Upper lobe of left lung (tissue), 4 donors: ENCODE results near the gene RASAL1.

ENCODE experiments used
- POLR2A ChIP-seq, 4 donors: fragments of 450-650 bp; IDR thresholded peaks; one replicate each; pipeline ENCODE4 v1.5.1; 2016 to 2017; ENCODE audit warnings: antibody characterized with exemption in 4 of 4, mild to moderate bottlenecking in 2 of 4
- TF ChIP-seq, protein P1 (sequence below), 6 experiments: fragments of 450-650 bp in 4 of 6; fragments of 200-600 bp in 2 of 6; sonication (generic) in 2 of 6; IDR thresholded peaks; one replicate each; pipeline ENCODE4 v1.5.1; 2016 to 2019; ENCODE audit warnings: antibody characterized with exemption in 6 of 6

DNA sequence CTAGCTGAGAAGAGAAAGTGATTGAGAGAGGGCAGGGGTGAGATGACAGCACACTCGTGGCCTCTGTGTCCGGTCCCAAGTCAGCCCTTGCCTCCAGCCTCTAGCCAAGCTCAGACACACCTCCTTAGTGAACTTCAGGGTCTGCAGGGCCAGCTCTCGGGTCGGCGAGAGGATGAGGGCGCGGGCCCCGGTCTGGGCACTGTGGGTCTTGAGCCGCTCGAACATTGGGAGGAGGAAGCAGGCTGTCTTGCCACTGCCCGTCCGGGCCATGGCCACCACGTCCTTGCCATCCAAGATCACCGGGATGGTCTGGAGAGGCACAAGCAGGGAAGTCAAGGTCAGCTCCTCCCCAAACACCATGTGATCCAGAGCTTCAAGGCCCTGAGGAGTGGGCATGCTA is 43.5 kb upstream of the RASAL1 start:
- no peak for TF ChIP-seq POLR2A (IDR thresholded peaks at IDR 0.05)
- TF ChIP-seq, protein P1, sequence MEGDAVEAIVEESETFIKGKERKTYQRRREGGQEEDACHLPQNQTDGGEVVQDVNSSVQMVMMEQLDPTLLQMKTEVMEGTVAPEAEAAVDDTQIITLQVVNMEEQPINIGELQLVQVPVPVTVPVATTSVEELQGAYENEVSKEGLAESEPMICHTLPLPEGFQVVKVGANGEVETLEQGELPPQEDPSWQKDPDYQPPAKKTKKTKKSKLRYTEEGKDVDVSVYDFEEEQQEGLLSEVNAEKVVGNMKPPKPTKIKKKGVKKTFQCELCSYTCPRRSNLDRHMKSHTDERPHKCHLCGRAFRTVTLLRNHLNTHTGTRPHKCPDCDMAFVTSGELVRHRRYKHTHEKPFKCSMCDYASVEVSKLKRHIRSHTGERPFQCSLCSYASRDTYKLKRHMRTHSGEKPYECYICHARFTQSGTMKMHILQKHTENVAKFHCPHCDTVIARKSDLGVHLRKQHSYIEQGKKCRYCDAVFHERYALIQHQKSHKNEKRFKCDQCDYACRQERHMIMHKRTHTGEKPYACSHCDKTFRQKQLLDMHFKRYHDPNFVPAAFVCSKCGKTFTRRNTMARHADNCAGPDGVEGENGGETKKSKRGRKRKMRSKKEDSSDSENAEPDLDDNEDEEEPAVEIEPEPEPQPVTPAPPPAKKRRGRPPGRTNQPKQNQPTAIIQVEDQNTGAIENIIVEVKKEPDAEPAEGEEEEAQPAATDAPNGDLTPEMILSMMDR (IDR thresholded peaks at IDR 0.05): no peak
